Measurements from ENCODE around the gene GALNT16. TPM values are rescaled to one million over a fixed set of nuclear protein-coding genes. Genes with fewer than 3 reads are reported as not detected.

The GALNT16 gene
- total RNA-seq, 1 donor from 2014 or later: 0.13 TPM

DNA sequence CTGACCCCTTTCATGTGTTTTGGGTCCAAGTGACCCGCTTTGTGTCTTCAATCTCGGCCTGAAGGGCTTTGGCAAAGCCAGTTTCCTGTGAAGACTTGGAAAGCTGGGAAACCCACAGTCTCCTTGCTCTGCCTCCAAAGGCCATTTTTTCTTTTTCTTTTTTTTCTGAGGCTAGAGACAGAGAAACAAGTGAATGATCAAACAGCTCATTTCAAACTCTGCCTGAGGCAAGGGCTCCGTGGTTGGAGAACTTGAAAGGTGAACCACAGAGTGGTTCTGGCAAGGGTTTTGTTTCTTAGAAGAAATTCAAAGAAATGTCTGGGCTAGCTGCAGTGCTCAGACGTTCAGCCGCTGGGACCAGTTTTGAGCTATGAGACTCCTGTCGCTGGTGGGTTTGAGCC lies 75.4 kb downstream of the GALNT16 start:
- no peak for DNase-seq (ENCODE audit: low read depth in 2 of 2)

DNA sequence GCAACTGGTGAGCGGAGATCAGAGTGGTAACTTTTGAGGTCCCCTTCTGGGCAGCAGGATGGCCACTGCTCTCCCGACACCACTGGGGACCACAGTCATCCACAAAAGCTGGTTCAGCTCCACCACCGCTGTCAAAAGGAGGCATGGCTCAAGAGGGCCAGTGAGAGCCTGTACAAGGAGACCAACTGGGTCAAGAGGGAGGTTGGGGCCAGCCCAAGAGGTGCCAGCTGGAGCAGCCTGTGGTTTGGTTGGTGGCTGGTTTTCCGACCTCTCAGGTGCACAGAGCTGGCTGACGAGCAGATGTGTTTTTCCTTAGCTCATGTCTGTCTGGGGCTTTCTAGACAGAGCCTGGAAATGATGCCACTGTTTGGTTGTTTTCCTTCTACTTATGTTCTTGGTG lies 78.0 kb downstream of the GALNT16 start:
- no peak for DNase-seq (ENCODE audit: low read depth in 2 of 2)

GRCh38 chr14:69339426-69339825 lies 79.5 kb downstream of the GALNT16 start:
- no peak for DNase-seq (ENCODE audit: low read depth in 2 of 2)

- no peak for DNase-seq (ENCODE audit: low read depth in 2 of 2)
Measured at GRCh38 chr14:69342928-69343525, 83.1 kb downstream of the GALNT16 start.

DNA sequence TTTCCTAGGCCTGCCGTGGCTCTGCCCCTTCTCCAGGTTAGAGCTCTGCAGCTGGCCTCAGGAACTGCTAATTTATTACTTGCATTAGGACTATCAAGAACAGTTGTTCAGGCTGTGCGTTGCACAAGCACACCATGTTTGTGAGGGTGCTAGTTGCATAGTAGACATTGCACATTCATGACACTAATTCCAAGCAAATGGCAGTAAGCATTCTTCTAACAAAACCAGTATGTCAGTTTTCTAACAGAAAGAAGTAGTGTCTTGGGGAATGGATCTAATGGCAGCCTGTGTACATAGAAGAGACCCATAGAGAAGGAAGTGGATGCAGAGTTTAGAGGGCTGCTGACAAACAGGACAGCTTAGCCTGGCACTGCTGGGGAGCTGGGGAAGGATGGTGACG lies 84.2 kb downstream of the GALNT16 start:
- no peak for DNase-seq (ENCODE audit: low read depth in 2 of 2)

DNA sequence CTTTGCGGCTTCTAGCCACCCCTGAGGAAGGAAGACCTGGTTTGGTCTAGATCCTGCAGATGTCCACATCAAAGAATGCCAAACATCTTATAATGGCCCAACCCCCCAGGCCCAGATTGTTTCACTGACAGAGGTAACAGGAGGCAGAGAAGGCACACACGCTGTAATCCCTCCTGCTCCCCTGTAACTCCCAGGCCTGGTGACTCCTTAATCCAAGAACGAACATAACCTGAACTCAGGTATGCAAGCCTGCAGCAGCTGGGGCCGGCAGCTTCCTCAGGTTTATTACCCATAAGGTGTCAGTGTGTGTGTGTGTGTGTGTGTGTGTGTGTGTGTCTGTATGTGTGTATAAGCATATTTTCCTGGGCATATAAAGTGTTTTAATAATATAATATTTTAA lies 85.4 kb downstream of the GALNT16 start:
- DNase-seq (ENCODE audit: low read depth in 2 of 2): no peak

DNA sequence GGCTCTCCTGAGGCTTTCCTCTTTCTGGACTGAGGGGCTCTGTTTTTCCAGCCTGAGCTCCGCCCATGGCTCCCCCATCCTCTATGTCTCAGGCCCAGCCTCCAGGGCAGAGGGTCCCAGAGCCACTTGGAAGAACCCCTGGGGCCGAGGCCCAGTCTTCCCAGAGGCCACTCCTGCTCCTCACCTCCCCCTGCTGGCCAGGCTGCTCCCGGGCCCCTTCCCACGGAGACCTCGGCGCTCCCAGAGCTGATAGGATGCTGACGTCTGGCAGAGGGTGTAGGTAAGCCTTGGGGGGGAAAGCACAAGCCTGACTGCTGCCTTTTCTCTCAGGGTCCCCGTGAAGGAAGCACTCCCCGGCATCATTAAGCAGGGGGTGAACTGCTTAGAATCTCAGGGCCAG lies 86.8 kb downstream of the GALNT16 start:
- DNase-seq (ENCODE audit: low read depth in 2 of 2): peak; percentile 5 to 42

DNA sequence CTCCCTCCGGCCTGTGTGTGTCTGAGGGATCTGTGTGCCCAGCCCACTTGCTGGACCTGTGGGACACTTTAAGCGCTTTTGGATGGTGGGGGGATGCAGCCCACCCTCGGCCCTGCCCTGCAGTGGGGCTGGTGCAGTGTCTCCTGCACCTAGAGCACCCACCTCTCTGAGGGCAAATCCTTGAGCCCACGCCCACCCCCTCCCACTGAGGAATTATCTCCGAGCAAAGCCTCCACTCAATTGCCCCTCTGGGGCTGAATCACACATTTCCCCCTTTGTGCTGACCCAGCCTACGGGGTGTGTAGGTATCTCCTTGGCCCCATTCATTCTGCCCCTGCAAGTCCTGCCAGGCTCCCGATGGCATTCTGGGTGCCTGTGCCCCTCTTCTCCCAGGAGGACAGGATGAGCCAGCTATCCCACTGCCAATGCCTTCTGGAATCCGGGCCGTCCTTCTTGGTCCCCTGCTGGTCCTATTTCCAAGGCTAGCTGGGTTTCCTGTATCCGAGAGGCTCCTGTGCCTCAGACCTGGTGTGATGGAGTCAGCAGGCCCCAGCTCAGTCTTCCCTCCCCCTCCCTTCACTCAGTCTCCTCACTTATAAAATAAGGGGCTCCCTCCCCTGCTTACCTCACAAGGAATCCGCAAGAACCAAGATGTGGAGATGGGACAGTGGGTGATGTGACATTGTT lies 89.3 kb downstream of the GALNT16 start:
- DNase-seq (ENCODE audit: low read depth in 2 of 2): no peak

DNA sequence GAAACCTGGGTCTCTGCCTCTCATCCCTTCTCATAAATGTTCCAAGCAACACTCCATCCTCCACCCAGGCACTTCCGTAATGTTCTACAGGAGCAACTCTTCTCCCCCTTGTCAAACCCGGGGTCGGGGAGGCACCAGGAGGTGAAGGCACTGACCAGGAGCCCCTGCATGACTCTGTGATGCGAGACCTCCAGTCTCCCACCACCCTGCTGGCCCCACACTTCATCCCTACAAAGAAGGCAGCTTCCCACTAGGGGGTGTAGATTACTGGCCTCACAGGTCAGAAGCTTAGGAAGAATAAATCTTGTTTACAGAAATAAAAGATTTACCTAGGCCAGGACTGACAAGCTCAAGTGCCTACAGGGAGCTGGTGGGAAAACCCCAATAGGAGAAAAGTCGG lies 90.9 kb downstream of the GALNT16 start:
- no peak for DNase-seq (ENCODE audit: low read depth in 2 of 2)

DNA sequence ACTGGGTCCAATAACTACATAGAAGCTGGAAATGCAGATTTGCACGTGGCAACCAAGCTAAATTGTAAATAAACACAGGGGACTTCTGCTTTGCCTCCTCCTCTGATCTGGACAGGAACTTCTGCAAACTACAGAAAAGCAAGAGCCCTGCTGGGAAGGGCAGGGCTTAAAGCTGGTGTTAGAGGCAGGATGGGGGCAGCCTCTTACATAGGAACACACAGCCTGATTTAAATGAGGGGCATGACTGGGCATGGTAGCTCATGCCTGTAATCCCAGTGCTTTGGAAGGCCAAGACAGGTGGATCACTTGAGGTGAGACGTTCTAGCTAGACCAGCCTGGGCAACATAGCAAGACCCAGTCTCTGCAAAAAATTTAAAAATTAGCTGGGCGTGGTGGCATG lies 91.4 kb downstream of the GALNT16 start:
- no peak for DNase-seq (ENCODE audit: low read depth in 2 of 2)

- no peak for DNase-seq (ENCODE audit: low read depth in 2 of 2)
Measured at GRCh38 chr14:69351911-69352310, 92.0 kb downstream of the GALNT16 start.

DNA sequence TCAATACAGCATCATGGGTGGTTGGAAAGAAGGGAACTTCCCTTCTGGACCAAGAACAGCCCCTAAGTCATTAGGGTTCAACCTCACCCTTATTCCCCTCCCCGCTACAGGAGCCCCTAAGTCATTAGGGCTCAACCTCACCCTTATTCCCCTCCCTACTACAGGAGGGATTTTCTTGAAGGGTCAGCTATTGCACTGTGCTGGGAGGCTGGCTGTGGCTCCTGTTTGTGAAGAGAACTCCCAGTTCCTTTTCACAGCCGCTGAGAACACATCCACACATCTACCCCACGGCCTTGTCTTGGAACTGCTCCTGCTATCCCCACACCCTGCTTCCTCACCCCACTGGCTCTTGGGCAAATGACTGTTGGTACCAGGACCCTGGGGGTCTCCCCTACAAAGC lies 93.2 kb downstream of the GALNT16 start:
- no peak for DNase-seq (ENCODE audit: low read depth in 2 of 2)

GRCh38 chr14:69354383-69355153 lies 94.6 kb downstream of the GALNT16 start:
- no peak for DNase-seq (ENCODE audit: low read depth in 2 of 2)

- DNase-seq (ENCODE audit: low read depth in 2 of 2): no peak
Measured at GRCh38 chr14:69355154-69355597, 95.2 kb downstream of the GALNT16 start.

DNA sequence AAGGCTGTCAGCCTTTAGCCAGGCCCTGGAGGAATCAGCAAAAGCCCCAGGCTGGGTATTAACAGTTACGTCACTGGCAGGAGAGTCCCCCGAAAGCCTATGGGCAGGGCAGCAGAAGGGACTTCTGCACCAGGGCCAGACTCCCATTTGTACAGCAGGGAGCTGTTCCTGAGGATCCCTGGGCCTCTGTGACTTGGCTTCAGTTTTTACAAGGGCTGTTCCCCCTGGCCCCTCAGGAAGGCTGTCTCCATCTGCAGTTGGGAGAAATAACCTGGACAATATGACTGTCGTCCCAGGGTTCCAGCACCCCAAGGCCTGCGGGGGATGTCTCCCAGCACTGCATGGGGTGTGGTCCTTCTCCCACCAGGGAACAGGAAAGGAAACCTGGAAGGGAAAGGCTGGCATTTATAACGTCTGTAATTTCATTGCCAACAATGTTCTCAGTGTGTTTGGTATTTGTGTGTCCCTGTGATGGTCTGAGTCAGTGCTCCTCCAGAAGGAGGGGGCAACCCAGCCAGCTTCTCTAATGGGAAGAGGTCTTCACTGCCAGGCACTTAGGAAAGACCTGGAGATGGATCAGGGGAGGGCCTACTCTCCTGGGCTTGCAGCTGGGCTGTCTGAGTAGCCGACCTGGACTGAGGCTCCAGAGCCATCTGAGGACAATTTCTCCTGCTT lies 95.8 kb downstream of the GALNT16 start:
- DNase-seq (ENCODE audit: low read depth in 2 of 2): no peak

- DNase-seq (ENCODE audit: low read depth in 2 of 2): no peak
Measured at GRCh38 chr14:69356903-69357543, 97.1 kb downstream of the GALNT16 start.

DNA sequence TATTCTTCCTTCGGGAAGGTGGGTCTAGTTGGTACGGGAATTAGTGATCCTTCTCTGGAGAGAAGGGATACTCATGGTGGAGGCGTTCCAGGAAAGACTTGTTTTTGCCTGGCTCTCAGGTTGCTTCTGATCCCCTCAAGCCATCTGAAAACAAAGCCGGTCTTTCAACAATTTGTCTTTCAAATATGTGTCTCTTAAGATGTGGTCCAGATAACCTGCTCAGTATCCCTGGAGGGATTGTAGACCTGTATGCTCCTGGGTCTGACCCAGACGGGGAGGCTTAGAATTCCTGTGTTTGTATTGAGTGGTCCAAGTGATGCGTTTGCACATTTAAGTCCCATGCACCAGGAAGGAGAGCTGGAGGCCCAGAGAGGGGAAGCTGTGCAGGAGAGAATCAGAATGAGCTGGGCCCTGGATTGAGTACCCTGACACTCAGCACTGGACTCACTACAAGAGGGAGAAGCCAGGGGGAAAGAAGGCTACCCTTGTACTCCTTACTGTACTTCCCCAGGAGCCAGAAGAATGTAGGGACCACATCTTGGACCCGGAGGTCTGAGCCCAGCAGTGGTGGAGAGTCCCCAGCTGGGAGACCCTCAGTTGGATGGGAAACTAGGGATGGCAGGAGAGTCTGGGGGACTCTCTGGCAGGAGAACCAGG lies 97.7 kb downstream of the GALNT16 start:
- no peak for DNase-seq (ENCODE audit: low read depth in 2 of 2)

DNA sequence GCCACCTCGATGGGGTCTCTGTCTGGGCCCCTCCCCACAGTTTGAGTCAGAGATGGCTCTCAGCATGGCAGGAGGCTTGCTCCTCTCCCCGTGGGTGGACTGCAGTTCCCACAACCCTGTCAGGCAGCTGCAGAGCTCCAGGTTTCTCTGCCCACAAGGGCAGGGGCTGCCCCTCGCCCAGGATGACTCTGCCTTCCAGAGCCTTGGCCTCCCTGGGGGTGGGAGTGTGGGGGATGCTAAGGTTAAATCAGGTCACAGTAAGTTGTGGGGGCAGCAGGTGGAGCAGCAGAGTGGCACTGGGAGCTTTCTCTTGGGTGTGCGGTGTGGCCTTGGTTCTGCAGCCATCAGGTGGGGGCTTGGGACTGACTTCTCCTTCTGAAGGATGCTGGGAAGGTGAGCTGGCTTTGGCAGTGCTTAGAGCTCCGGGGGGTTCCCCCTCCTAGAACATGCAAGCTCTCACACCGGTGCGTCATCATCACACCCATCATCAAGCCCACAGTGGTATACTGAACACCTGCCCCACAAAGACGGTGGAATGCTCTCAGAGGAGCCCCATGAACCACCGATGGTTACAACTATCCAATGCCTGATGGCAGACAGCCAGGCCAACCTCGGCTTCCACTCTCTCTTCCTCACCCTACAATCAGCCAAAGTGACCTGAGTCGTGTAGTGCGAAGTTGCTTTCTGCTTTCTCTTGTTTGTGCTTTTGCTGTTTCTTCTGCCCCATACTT lies 98.4 kb downstream of the GALNT16 start:
- DNase-seq (ENCODE audit: low read depth in 2 of 2): no peak

DNA sequence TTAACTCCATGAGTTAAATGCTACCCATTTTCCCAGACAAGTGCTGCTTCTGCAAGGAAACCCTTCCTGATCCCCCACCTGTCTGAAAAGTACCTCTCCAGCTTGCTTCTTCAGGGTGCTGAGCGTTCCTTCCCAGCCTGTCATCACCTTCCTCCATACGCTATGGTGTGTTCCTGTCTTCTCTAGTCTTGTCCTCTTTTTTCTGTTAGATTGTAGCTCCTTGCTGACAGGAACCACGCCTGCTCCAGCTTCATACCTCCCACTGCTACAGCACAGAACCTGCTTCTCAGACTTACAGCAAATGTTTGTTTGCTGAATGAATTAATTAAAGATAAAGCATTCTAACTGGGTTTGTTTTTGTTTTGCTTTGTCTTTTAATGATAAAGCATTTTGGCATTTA lies 99.0 kb downstream of the GALNT16 start:
- no peak for DNase-seq (ENCODE audit: low read depth in 2 of 2)

DNA sequence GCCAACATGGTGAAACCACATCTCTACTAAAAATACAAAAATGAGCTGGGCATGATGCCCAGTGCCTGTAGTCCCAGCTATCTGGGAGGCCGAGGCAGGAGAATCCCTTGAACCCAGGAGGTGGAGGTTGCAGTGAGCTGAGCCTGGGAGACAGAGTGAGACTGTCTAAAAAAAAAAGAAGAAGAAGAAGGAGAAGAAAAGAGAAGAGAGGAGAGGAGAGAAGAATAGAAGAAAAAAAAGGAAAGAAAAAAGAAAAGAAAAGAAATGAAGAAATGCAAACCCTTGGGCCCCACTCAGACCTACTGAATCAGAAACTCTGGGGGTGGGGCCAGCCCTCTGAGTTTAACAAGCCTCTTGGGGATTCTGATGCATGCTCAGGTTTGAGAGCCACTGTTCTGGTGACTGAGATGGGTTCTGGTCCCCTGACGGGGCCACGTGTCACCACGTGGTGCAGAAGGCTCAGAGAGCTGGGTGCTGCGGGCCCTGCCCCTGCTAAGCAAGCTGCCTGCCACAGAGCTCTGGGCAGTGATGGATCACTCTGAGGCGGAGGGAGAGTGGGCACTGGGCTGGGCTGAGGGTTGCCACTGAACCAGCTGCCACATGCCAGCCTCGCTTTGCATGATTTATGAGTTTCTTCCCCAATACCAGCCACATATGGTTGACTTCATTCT lies 100.6 kb downstream of the GALNT16 start:
- DNase-seq (ENCODE audit: low read depth in 2 of 2): no peak
